Bronchial epithelial cell (primary cell): ENCODE results near the gene RGS3. TPM values are rescaled to one million over a fixed set of nuclear protein-coding genes. Genes with fewer than 3 reads are reported as not detected.

Source experiments
- DNase-seq: peaks from one replicate; pipeline ENCODE4 v3.0.0-alpha.2; 2010; ENCODE audit warnings: low read depth
- FAIRE-seq: peaks from 2 replicates; lab custom pipeline; 2011; peaks lifted over from hg19 to GRCh38; lab: Jason Lieb, UNC
- H3K27me3 ChIP-seq: 2 replicates; pipeline ENCODE4 v1.5.1; 2011; ENCODE audit warnings: low read length; ENCODE audit not compliant: control insufficient read depth, insufficient read depth
- H3K36me3 ChIP-seq: 2 replicates; pipeline ENCODE4 v1.5.1; 2011; ENCODE audit warnings: low read length; ENCODE audit not compliant: control insufficient read depth, insufficient read depth
- H3K4me3 ChIP-seq: 2 replicates; pipeline ENCODE4 v1.5.1; 2011; ENCODE audit warnings: mild to moderate bottlenecking, low read depth, low read length, control low read depth
- total RNA-seq: library from RNA; depleted of rRNA; stranded (reverse); fragments of >200 nt; gene quantifications from 2 replicates; pipeline ENCODE4 v1.2.1, GENCODE V29; 2014
- TF ChIP-seq, protein P1 (sequence below): IDR thresholded peaks from 2 replicates; pipeline ENCODE4 v1.5.1; 2011; ENCODE audit warnings: mild to moderate bottlenecking, moderate library complexity, low read length, control low read depth, inconsistent platforms; ENCODE audit not compliant: insufficient read depth, severe bottlenecking

Gene RGS3
- total RNA-seq, 1 donor from 2014 or later = 22.1 TPM

- DNase-seq (no peak), FAIRE-seq (no peak)
- Histone ChIP-seq H3K4me3 (no peak overlapping the region), H3K27me3 (no peaks in the 10 kb centered on the region), H3K36me3 (peaks cover 27% of the 10 kb centered on the region)
- TF ChIP-seq, protein P1, sequence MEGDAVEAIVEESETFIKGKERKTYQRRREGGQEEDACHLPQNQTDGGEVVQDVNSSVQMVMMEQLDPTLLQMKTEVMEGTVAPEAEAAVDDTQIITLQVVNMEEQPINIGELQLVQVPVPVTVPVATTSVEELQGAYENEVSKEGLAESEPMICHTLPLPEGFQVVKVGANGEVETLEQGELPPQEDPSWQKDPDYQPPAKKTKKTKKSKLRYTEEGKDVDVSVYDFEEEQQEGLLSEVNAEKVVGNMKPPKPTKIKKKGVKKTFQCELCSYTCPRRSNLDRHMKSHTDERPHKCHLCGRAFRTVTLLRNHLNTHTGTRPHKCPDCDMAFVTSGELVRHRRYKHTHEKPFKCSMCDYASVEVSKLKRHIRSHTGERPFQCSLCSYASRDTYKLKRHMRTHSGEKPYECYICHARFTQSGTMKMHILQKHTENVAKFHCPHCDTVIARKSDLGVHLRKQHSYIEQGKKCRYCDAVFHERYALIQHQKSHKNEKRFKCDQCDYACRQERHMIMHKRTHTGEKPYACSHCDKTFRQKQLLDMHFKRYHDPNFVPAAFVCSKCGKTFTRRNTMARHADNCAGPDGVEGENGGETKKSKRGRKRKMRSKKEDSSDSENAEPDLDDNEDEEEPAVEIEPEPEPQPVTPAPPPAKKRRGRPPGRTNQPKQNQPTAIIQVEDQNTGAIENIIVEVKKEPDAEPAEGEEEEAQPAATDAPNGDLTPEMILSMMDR = no peak
Observed at GRCh38 chr9:113591899-113592625, 128.5 kb downstream of the RGS3 start.

GRCh38 chr9:113592876-113593575, 129.5 kb downstream of the RGS3 start:
- Histone ChIP-seq H3K36me3 (peaks cover 25% of the 10 kb centered on the region), H3K27me3 (no peaks in the 10 kb centered on the region), H3K4me3 (no peak overlapping the region)
- TF ChIP-seq, protein P1 = no peak
- FAIRE-seq = no peak
- no peak for DNase-seq

GRCh38 chr9:113593682-113594281, 130.3 kb downstream of the RGS3 start:
- peak; percentile 96 for DNase-seq
- no peaks in the 10 kb centered on the region for H3K27me3 ChIP-seq
- H3K4me3 ChIP-seq = no peak overlapping the region
- TF ChIP-seq, protein P1 = no peak
- peaks cover 25% of the 10 kb centered on the region for H3K36me3 ChIP-seq
- no peak for FAIRE-seq

DNA sequence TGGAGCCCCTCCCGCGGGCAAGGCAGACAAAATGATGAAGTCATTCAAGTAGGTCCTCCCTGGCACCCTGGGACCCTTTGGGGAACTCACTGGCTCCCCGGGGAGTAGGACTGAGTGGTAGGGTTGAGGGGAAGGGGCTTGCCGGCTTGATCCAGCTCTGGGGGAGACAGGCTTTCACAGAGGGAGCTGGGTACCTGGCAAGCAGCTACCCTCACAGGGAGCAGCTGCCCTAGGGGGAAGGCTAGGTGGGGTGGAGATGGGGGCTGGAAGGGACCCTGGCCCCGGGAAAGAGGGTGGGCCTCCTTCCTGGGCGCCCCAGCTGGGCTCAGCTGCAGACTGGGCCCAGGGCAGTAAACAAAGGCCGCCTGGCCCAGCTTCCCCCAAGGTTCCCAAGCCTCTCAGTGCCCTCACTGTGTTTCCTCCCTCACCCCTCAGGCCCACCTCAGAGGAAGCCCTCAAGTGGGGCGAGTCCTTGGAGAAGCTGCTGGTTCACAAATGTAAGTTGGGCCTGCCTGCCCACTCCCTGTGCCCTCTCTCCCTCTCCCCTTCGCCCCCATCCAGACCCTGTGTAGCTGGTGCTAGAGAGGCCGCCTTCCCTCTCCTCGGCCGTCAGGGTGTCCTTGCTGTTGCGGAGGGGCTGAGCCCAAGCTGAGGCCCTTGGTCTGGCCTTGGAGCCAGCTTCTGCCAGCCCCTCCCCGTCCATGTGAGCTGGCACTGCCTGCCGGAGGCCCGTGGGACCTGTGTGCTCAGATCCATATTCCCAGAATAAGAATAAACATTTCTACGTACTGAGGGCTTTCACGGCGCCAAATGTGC, 131.2 kb downstream of the RGS3 start:
- Histone ChIP-seq H3K4me3 (no peak overlapping the region), H3K27me3 (no peaks in the 10 kb centered on the region), H3K36me3 (peaks cover 25% of the 10 kb centered on the region)
- DNase-seq (no peak), FAIRE-seq (no peak)
- TF ChIP-seq, protein P1 = no peak

DNA sequence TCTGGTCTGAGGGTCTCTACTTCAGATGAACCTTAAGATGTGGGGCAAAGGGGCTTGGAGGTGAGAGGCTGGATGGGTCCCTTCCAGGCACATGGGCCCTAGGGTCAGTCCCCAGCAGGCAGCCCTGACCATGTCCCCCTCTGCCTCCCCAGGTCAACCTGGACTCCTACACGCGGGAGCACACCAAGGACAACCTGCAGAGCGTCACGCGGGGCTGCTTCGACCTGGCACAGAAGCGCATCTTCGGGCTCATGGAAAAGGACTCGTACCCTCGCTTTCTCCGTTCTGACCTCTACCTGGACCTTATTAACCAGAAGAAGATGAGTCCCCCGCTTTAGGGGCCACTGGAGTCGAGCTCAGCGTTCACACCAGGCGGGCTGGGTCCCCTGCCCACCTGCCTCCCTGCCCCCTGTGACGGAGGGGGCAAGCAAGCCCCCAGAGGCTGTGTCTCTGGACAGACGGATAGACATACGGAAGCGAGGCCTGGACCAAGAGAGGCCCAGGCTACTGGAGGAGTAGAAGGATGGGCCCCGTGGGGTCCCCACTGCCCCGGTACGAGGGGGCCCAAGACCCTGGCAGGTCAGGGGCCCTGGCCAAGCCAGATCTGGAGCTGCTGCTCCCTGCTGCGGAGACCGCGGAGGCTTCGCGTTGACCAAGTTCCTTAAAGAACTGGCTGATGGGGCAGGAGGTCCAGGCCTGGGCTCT, 133.2 kb downstream of the RGS3 start:
- H3K27me3 ChIP-seq = no peaks in the 10 kb centered on the region
- FAIRE-seq (no peak), DNase-seq (no peak)
- H3K36me3 ChIP-seq = peaks cover 25% of the 10 kb centered on the region
- no peak overlapping the region for H3K4me3 ChIP-seq
- TF ChIP-seq, protein P1 = no peak
